IMR-90 (cell line): ENCODE measurements around the gene TCOF1.

Experiments
- BHLHE40 ChIP-seq: fragments of 150-350 bp; IDR thresholded peaks from 2 replicates; pipeline ENCODE4 v1.6.1; 2016; ENCODE audit warnings: mild to moderate bottlenecking, low read depth, low read length
- CEBPB ChIP-seq: IDR thresholded peaks from 2 replicates; pipeline ENCODE4 v1.6.1; 2012; ENCODE audit warnings: low read depth, low read length, improper control_type of control experiment
- CTCF ChIP-seq: conservative IDR thresholded peaks from 2 replicates; pipeline ENCODE4 v1.5.1; 2012; ENCODE audit warnings: mild to moderate bottlenecking, low read depth, low read length, improper control_type of control experiment
- ELK1 ChIP-seq: fragments of 150-350 bp; IDR thresholded peaks from 2 replicates; pipeline ENCODE4 v1.6.1; 2016; ENCODE audit warnings: low read depth, mild to moderate bottlenecking, low read length, moderate library complexity, borderline replicate concordance
- MAZ ChIP-seq: IDR thresholded peaks from 2 replicates; pipeline ENCODE4 v1.6.1; 2012; ENCODE audit warnings: low read depth, mild to moderate bottlenecking, low read length, improper control_type of control experiment, moderate library complexity, borderline replicate concordance
- NFE2L2 ChIP-seq: fragments of 150-350 bp; IDR thresholded peaks from 2 replicates; pipeline ENCODE4 v1.6.1; 2016; ENCODE audit warnings: low read depth, mild to moderate bottlenecking, low read length
- POLR2A ChIP-seq: IDR thresholded peaks from 2 replicates; pipeline ENCODE4 v1.6.1; 2012; ENCODE audit warnings: mild to moderate bottlenecking, low read depth, low read length
- USF2 ChIP-seq: fragments of 150-350 bp; IDR thresholded peaks from 2 replicates; pipeline ENCODE4 v1.6.1; 2017; ENCODE audit warnings: mild to moderate bottlenecking, antibody characterized with exemption, low read length, low read depth

- TF ChIP-seq CTCF (no peak), NFE2L2 (no peak), BHLHE40 (no peak), MAZ (no peak), USF2 (no peak), POLR2A (no peak), ELK1 (no peak), CEBPB (no peak)
Measured at GRCh38 chr5:150443242-150444075, 86.0 kb downstream of the TCOF1 start.
